ENCODE data around the gene DYRK2. TPM values are rescaled to one million over a fixed set of nuclear protein-coding genes. Genes with fewer than 3 reads are reported as not detected.
A peak's percentile ranks its signal among the peaks of the same experiment; 100 is the strongest.
"Not testable (repeated sequence)": the region's sequence is repeated elsewhere in the genome, so short reads cannot be mapped to it uniquely, and the experiment has no call there.

The DYRK2 gene
- total and polyA plus RNA-seq, 12 donors, result 2.8 to 22.4 (median 14.1) TPM

DNA sequence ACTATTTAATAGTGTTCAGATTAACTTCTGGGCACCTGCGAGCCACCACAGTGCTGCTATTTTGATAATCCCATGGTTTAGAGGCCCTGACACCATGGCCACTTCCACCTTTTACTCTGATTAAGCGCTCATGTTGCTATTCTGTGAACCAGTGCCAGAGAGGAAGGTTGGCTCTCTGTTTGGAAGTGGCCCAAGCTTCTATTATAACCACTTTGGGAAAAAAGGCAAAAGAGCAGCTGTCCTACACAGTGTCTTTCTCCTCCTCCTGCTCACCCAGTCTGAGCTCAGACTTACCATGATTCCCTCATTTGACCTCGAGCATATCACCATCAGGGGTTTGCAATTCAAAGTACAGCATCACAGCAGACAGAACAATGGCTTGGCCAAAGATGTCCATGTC, 23.3 kb downstream of the DYRK2 start:
- H3K9me3 ChIP-seq (replicated peaks in 1 of 3), result no peaks in the 10 kb centered on the region
- H3K4me3 ChIP-seq, result no peak overlapping the region
- H3K27me3 ChIP-seq, result no peaks in the 10 kb centered on the region
- TF ChIP-seq POLR2A (IDR thresholded peaks at IDR 0.05), result peak in 1 of 2 donors; percentile 7
- TF ChIP-seq, protein P1, sequence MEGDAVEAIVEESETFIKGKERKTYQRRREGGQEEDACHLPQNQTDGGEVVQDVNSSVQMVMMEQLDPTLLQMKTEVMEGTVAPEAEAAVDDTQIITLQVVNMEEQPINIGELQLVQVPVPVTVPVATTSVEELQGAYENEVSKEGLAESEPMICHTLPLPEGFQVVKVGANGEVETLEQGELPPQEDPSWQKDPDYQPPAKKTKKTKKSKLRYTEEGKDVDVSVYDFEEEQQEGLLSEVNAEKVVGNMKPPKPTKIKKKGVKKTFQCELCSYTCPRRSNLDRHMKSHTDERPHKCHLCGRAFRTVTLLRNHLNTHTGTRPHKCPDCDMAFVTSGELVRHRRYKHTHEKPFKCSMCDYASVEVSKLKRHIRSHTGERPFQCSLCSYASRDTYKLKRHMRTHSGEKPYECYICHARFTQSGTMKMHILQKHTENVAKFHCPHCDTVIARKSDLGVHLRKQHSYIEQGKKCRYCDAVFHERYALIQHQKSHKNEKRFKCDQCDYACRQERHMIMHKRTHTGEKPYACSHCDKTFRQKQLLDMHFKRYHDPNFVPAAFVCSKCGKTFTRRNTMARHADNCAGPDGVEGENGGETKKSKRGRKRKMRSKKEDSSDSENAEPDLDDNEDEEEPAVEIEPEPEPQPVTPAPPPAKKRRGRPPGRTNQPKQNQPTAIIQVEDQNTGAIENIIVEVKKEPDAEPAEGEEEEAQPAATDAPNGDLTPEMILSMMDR (IDR thresholded peaks at IDR 0.05), result no peak
- H3K4me1 ChIP-seq (replicated peaks in 1 of 2), result peaks cover 6 to 19% of the 10 kb centered on the region in 2 donors
- intact Hi-C loops (cut with DNase I), result no loop called here
- H3K36me3 ChIP-seq (replicated peaks in 1 of 2), result no peaks in the 10 kb centered on the region
- WGBS, 4 donors, result 54 to 66% (median 59%) methylated on average over 3 of the region's 3 CpGs
- DNase-seq, result peak in 6 of 7 donors; percentile 21 to 65 (median 48)
- peak overlapping the region in 4 of 5 donors; percentile 15 to 85 (median 78) for H3K27ac ChIP-seq

DNA sequence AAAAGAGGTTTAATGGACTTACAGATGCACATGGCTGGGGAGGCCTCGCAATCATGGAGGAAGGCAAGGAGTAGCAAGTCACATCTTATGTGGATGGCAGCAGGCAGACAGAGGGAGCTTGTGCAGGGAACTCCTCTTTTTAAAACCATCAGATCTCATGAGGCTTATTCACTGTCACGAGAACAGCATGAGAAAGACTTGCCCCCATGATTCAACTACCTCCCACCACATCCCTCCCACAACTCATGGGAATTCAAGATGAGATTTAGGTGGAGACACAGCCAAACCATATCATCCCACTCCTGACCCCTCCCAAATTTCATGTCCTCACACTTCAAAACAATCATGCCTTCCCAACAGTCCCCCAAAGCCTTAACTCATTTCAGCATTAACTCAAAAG, 24.0 kb downstream of the DYRK2 start:
- not testable (repeated sequence) for H3K4me3 ChIP-seq
- H3K27ac ChIP-seq, result peak overlapping the region in 4 of 5 donors; percentile 15 to 85 (median 78)

DNA sequence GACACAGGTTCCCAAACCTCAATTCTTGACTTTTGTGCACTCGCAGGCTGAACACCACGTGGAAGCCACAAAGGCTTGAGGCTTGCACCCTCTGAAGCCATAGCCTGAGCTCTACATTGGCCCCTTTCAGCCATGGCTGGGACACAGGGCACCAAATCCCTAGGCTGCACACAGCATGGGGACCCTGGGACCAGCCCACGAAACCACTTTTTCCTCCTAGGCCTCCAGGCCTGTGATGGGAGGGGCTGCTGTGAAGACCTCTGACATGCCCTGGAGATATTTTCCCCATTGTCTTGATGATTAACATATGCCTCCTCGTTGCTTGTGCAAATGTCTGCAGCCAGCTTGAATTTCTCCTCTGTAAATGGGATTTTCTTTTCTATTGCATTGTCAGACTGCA, 25.0 kb downstream of the DYRK2 start:
- H3K9me3 ChIP-seq (replicated peaks in 1 of 3); H3K4me3 ChIP-seq; H3K36me3 ChIP-seq (replicated peaks in 1 of 2); H3K27ac ChIP-seq; intact Hi-C loops (cut with DNase I); DNase-seq; H3K27me3 ChIP-seq: not testable (repeated sequence)
- 96 to 97% (median 96%) methylated on average over 4 of the region's 4 CpGs for WGBS, 4 donors
- H3K4me1 ChIP-seq (replicated peaks in 1 of 2), result peaks cover 11 to 21% of the 10 kb centered on the region in 2 donors

More for the DNA sequence above, 24.0 kb downstream of the DYRK2 start:
- DNase-seq; intact Hi-C loops (cut with DNase I); H3K9me3 ChIP-seq (replicated peaks in 1 of 3); H3K36me3 ChIP-seq (replicated peaks in 1 of 2); H3K27me3 ChIP-seq: not testable (repeated sequence)
- 90 to 100% (median 95%) methylated on average over 2 of the region's 2 CpGs for WGBS, 4 donors
- H3K4me1 ChIP-seq (replicated peaks in 1 of 2), result peaks cover 6 to 16% of the 10 kb centered on the region in 2 donors

DNA sequence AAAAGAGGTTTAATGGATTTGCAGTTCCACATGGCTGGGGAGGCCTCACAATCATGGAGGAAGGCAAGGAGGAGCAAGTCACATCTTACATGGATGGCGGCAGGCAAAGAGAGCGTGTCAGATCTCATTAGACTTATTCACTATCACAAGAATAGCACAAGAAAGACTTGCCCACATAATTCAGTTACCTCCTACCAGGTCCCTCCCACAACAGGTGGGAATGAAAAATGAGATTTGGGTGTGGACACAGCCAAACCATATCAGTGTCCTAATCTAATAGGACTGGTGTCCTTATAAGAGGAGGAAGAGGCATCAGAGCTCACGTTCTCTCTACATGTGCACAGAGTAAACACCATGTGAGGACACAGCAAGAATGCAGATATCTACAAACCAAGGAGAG, 25.9 kb downstream of the DYRK2 start:
- WGBS, 4 donors, result 98 to 100% (median 99%) methylated on average over 3 of the region's 3 CpGs
- Histone ChIP-seq H3K27ac (no peak overlapping the region), H3K9me3 (replicated peaks in 1 of 3) (no peaks in the 10 kb centered on the region), H3K4me3 (no peak overlapping the region), H3K4me1 (replicated peaks in 1 of 2) (peaks cover 12 to 26% of the 10 kb centered on the region in 2 donors), H3K27me3 (no peaks in the 10 kb centered on the region), H3K36me3 (replicated peaks in 1 of 2) (no peaks in the 10 kb centered on the region)
- intact Hi-C loops (cut with DNase I), result no loop called here
- no peak for DNase-seq
- TF ChIP-seq, protein P1 (IDR thresholded peaks at IDR 0.05), result no peak
- no peak for TF ChIP-seq POLR2A (IDR thresholded peaks at IDR 0.05)

DNA sequence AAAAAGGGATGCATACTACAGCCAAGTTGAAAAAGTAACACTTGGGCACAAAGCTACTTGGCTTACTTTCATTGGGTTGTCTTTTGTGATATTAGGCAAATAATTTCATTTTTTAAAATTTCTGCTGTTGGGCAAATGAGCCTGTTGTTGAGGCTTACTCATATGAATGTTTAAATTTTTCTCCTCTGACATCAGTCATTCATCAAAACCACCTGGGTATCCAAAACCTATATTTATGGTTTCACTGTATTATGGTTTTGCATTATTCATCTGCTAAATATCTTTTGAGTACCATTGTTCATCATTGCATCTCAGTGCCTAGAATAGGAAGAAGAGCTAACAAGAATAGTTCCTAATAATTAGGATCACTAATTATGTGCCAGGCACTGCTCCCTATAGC, 28.1 kb downstream of the DYRK2 start:
- Histone ChIP-seq H3K27ac (no peak overlapping the region), H3K27me3 (no peaks in the 10 kb centered on the region), H3K4me3 (no peak overlapping the region), H3K4me1 (replicated peaks in 1 of 2) (peaks cover 14 to 22% of the 10 kb centered on the region in 2 donors), H3K9me3 (replicated peaks in 1 of 3) (no peaks in the 10 kb centered on the region), H3K36me3 (replicated peaks in 1 of 2) (no peaks in the 10 kb centered on the region)
- intact Hi-C loops (cut with DNase I), result no loop called here
- no peak for DNase-seq
- TF ChIP-seq POLR2A (IDR thresholded peaks at IDR 0.05), result no peak
- TF ChIP-seq, protein P1 (IDR thresholded peaks at IDR 0.05), result no peak

Data from adrenal gland (tissue), 12 donors.